A673 (cell line): ENCODE measurements around the gene CROCC2. TPM values are rescaled to one million over a fixed set of nuclear protein-coding genes. Genes with fewer than 3 reads are reported as not detected.

Source experiments
- BruUV-seq: library from RNA; stranded (reverse); fragments of 400-500 nt; replicated peaks from 2 replicates; lab custom pipeline; 2021; lab: Mats Ljungman, UMichigan
- CTCF ChIA-PET: fragments of 300-600 bp; sonication (Branson Sonifier 250); formaldehyde crosslinking; loops from one replicate; lab custom pipeline; 2022; ENCODE audit warnings: antibody characterized with exemption; lab: Charles Lee
- POLR2A ChIA-PET: fragments of 300-600 bp; sonication (Branson Sonifier 250); formaldehyde crosslinking; loops from one replicate; lab custom pipeline; 2022; ENCODE audit warnings: antibody characterized with exemption; ENCODE audit not compliant: low non-redundant PET; lab: Charles Lee
- DNase-seq: peaks from one replicate; pipeline ENCODE4 v3.0.0-alpha.2; 2015; ENCODE audit warnings: low spot score
- H3K27ac ChIP-seq: fragments of 200-600 bp; sonication (generic); 2 replicates; pipeline ENCODE4 v1.5.1; 2016; ENCODE audit warnings: mixed run types, low read depth, mild to moderate bottlenecking, mixed read lengths, antibody characterized with exemption, low read length; ENCODE audit not compliant: poor library complexity, severe bottlenecking
- H3K27me3 ChIP-seq: fragments of 200-600 bp; sonication (generic); replicated peaks from 2 replicates; pipeline ENCODE4 v1.6.1; 2017; ENCODE audit warnings: mixed run types, low read depth, mild to moderate bottlenecking, mixed read lengths, antibody characterized with exemption, low read length; ENCODE audit not compliant: insufficient read depth, poor library complexity
- H3K36me3 ChIP-seq: fragments of 200-600 bp; sonication (generic); 2 replicates; pipeline ENCODE4 v1.6.1; 2016; ENCODE audit warnings: mixed run types, mild to moderate bottlenecking, mixed read lengths, antibody characterized with exemption, low read length; ENCODE audit not compliant: insufficient read depth, poor library complexity, severe bottlenecking
- H3K4me1 ChIP-seq: fragments of 200-600 bp; sonication (generic); 2 replicates; pipeline ENCODE4 v1.6.1; 2017; ENCODE audit warnings: mixed run types, mild to moderate bottlenecking, mixed read lengths, antibody characterized with exemption, low read length; ENCODE audit not compliant: insufficient read depth, poor library complexity, severe bottlenecking
- H3K4me3 ChIP-seq: fragments of 200-600 bp; sonication (generic); 2 replicates; pipeline ENCODE4 v1.5.1; 2016; ENCODE audit warnings: low read depth, mixed run types, mild to moderate bottlenecking, mixed read lengths, low read length; ENCODE audit not compliant: poor library complexity, severe bottlenecking
- H3K9me3 ChIP-seq: fragments of 200-600 bp; sonication (generic); 2 replicates; pipeline ENCODE4 v1.6.1; 2016; ENCODE audit warnings: mixed run types, low read depth, mild to moderate bottlenecking, mixed read lengths, antibody characterized with exemption, low read length; ENCODE audit not compliant: poor library complexity, severe bottlenecking
- CTCF ChIP-seq: fragments of 300-800, 200-600 bp; sonication (generic); conservative IDR thresholded peaks from 2 replicates; pipeline ENCODE4 v1.5.1; 2017; ENCODE audit warnings: low read depth, mild to moderate bottlenecking, antibody characterized with exemption, low read length, moderate library complexity, mixed read lengths
- EZH2 ChIP-seq: fragments of 200-600 bp; sonication (generic); IDR thresholded peaks from 2 replicates; pipeline ENCODE4 v1.6.1; 2017; ENCODE audit warnings: borderline replicate concordance, low read depth, mild to moderate bottlenecking, mixed read lengths, antibody characterized with exemption, low read length; ENCODE audit not compliant: poor library complexity, severe bottlenecking
- intact Hi-C: fragments of 100-400 bp; cut with micrococcal nuclease; formaldehyde crosslinking; loops from one replicate; pipeline ENCODE4 v1.10.0; 2022; ENCODE audit not compliant: unreplicated experiment
- total RNA-seq: library from RNA; stranded (reverse); gene quantifications from 2 replicates; pipeline ENCODE4 v1.2.3, GENCODE V29; 2021

The CROCC2 gene
- total RNA-seq, 1 experiment from 2014 or later = not detected

- BruUV-seq = no TSS peak
- CTCF ChIA-PET = no interaction called here
These were observed 134.1 kb downstream of the CROCC2 start for GRCh38 chr2:241040081-241040803.

GRCh38 chr2:241041589-241042158 lies 135.5 kb downstream of the CROCC2 start:
- CTCF ChIA-PET = no interaction called here
- intact Hi-C loops = no loop called here
- H3K27me3 ChIP-seq = peaks cover 5% of the 10 kb centered on the region
- H3K4me1 ChIP-seq = no peaks in the 10 kb centered on the region
- no peak for DNase-seq
- no peak overlapping the region for H3K27ac ChIP-seq
- H3K9me3 ChIP-seq = peaks cover 5% of the 10 kb centered on the region
- TF ChIP-seq CTCF (no peak), EZH2 (no peak)
- no peak overlapping the region for H3K4me3 ChIP-seq
- no TSS peak for BruUV-seq
- no peaks in the 10 kb centered on the region for H3K36me3 ChIP-seq
- POLR2A ChIA-PET = no interaction called here

More at GRCh38 chr2:241040081-241040803, 134.1 kb downstream of the CROCC2 start:
- intact Hi-C loops = no loop called here
- Histone ChIP-seq H3K36me3 (no peaks in the 10 kb centered on the region), H3K9me3 (peaks cover 2% of the 10 kb centered on the region), H3K4me3 (no peak overlapping the region), H3K27ac (no peak overlapping the region), H3K4me1 (no peaks in the 10 kb centered on the region), H3K27me3 (peaks cover 5% of the 10 kb centered on the region)
- POLR2A ChIA-PET = no interaction called here
- no peak for DNase-seq
- TF ChIP-seq EZH2 (no peak), CTCF (no peak)

Other genes starting within 250 kb of the CROCC2 start
- not detected in 2 replicates for gene AQP12B, start 223.5 kb upstream of the CROCC2 start, total RNA-seq
- gene AQP12A, start 214.5 kb upstream of the CROCC2 start, total RNA-seq = not detected in 2 replicates
- gene KIF1A, start 86.1 kb upstream of the CROCC2 start, total RNA-seq = 301 and 330 TPM in 2 replicates
- not detected in 2 replicates for gene AGXT, start 37.5 kb upstream of the CROCC2 start, total RNA-seq
- gene MAB21L4, start 10.2 kb upstream of the CROCC2 start, total RNA-seq = not detected in 2 replicates
- 3.0 and 5.0 TPM in 2 replicates for gene SNED1, start 92.3 kb downstream of the CROCC2 start, total RNA-seq
- gene MTERF4, start 196.0 kb downstream of the CROCC2 start, total RNA-seq = 39.4 and 39.8 TPM in 2 replicates
- gene PASK, start 243.1 kb downstream of the CROCC2 start, total RNA-seq = 59.4 and 74.3 TPM in 2 replicates
- 70.7 and 76.5 TPM in 2 replicates for gene PPP1R7, start 244.1 kb downstream of the CROCC2 start, total RNA-seq